ENCODE data around the gene AMPD3.

AMPD3 gene

GRCh38 chr11:10480760-10481159 lies 25.7 kb downstream of the AMPD3 start:
- H3K4me1 ChIP-seq (ENCODE audit: low read length): no peaks in the 10 kb centered on the region
- no peaks in the 10 kb centered on the region for H3K9me2 ChIP-seq (replicated peaks; ENCODE audit: insufficient read depth, low read length)
- no peaks in the 10 kb centered on the region; the same call in 1 of the 2 replicates for H3K79me2 ChIP-seq (ENCODE audit: low read length)
- no peaks in the 10 kb centered on the region for H4K20me1 ChIP-seq (ENCODE audit: insufficient read depth, low read length)
- H3K27ac ChIP-seq (ENCODE audit: low read length): no peak overlapping the region
- no peaks in the 10 kb centered on the region for H3K27me3 ChIP-seq (replicated peaks; ENCODE audit: insufficient read depth, low read length)
- no peak for DNase-seq
- no peak overlapping the region for H3K4me2 ChIP-seq (ENCODE audit: low read depth, low read length)
- no peak overlapping the region for H2AFZ ChIP-seq (ENCODE audit: low read length)
- H3K9me3 ChIP-seq (replicated peaks; ENCODE audit: insufficient read depth, low read length): no peaks in the 10 kb centered on the region
- no peak overlapping the region for H3K9ac ChIP-seq (ENCODE audit: low read length)
- H3K36me3 ChIP-seq (replicated peaks; ENCODE audit: insufficient read depth, low read length): no peaks in the 10 kb centered on the region
- TF ChIP-seq, protein P1, sequence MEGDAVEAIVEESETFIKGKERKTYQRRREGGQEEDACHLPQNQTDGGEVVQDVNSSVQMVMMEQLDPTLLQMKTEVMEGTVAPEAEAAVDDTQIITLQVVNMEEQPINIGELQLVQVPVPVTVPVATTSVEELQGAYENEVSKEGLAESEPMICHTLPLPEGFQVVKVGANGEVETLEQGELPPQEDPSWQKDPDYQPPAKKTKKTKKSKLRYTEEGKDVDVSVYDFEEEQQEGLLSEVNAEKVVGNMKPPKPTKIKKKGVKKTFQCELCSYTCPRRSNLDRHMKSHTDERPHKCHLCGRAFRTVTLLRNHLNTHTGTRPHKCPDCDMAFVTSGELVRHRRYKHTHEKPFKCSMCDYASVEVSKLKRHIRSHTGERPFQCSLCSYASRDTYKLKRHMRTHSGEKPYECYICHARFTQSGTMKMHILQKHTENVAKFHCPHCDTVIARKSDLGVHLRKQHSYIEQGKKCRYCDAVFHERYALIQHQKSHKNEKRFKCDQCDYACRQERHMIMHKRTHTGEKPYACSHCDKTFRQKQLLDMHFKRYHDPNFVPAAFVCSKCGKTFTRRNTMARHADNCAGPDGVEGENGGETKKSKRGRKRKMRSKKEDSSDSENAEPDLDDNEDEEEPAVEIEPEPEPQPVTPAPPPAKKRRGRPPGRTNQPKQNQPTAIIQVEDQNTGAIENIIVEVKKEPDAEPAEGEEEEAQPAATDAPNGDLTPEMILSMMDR (IDR thresholded peaks at IDR 0.05; ENCODE audit: low read length): no peak
- TF ChIP-seq EZH2 (optimal IDR thresholded peaks at IDR 0.05; ENCODE audit: low read depth, low read length) (no peak), EZH2phosphoT487 (IDR thresholded peaks at IDR 0.05; ENCODE audit: low read length) (no peak)
- H3F3A ChIP-seq (ENCODE audit: insufficient read depth, low read length): no peaks in the 10 kb centered on the region
- no peak overlapping the region for H3K4me3 ChIP-seq (ENCODE audit: low read length)

DNA sequence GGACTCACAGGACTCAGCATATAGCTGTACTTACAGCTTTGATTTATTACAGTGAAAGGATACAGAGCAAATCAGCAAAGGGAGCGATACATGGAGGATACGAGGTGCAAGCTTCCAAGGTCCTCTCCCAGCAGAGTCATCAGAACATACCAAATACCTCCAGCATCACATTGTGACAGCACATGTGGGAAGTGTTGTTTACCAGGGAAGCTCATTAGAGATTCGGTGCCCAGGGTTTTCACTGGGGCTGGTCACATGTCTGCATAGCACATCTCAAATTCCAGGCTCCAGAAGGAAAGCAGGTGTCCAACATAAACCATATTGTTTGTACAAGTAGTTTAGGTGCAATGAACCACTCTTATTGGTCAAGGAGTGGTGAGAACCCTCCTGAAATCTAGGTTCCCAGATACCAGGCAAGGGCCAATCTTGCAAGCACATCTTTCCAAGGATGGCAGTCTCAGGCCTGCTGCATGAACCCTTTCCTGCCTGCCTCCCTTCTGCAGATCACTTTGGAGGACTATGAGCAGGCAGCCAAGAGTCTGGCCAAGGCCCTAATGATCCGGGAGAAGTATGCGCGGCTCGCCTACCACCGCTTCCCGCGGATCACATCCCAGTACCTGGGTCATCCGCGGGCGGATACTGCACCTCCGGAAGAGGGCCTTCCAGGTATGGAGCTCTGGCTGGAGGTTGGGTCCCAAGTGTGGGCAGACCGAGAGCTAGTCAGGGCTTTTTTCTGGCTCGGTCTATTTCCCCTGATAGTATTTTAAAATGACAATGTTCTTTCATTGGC lies 26.7 kb downstream of the AMPD3 start:
- Histone ChIP-seq H3K4me1 (ENCODE audit: low read length) (no peaks in the 10 kb centered on the region), H3K27me3 (replicated peaks; ENCODE audit: insufficient read depth, low read length) (no peaks in the 10 kb centered on the region), H2AFZ (ENCODE audit: low read length) (no peak overlapping the region), H3K79me2 (ENCODE audit: low read length) (no peaks in the 10 kb centered on the region), H3K9me3 (replicated peaks; ENCODE audit: insufficient read depth, low read length) (no peaks in the 10 kb centered on the region), H3K36me3 (replicated peaks; ENCODE audit: insufficient read depth, low read length) (no peaks in the 10 kb centered on the region), H3K9me2 (replicated peaks; ENCODE audit: insufficient read depth, low read length) (no peaks in the 10 kb centered on the region), H3K4me2 (ENCODE audit: low read depth, low read length) (no peak overlapping the region), H3F3A (ENCODE audit: insufficient read depth, low read length) (no peaks in the 10 kb centered on the region), H3K27ac (ENCODE audit: low read length) (no peak overlapping the region), H4K20me1 (ENCODE audit: insufficient read depth, low read length) (no peaks in the 10 kb centered on the region), H3K4me3 (ENCODE audit: low read length) (no peak overlapping the region), H3K9ac (ENCODE audit: low read length) (no peak overlapping the region)
- TF ChIP-seq, protein P1 (IDR thresholded peaks at IDR 0.05; ENCODE audit: low read length): no peak
- no peak for TF ChIP-seq EZH2 (optimal IDR thresholded peaks at IDR 0.05; ENCODE audit: low read depth, low read length)
- no peak for TF ChIP-seq EZH2phosphoT487 (IDR thresholded peaks at IDR 0.05; ENCODE audit: low read length)
- DNase-seq: no peak

DNA sequence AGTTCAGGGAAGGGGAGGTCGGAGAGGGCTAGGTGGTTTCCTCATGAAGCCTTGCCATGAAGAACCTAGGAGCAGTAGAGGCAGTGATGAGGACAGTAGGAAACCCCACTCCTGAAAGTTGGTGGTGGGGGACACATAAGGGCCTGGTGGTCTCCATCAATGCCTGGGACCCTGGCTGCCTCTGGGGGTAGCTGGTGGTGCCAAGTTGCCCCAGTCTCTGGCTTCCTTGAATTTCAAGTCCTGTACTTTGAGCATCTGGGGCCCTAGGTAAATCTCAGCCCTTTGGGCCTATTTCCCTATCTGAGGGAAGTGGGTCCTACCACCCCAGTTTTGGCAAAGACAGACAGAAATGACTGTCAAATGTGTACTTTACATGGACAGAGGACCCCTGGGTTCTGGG lies 28.1 kb downstream of the AMPD3 start:
- DNase-seq: no peak
- no peaks in the 10 kb centered on the region for H3K27me3 ChIP-seq (replicated peaks; ENCODE audit: insufficient read depth, low read length)
- H3K4me2 ChIP-seq (ENCODE audit: low read depth, low read length): no peak overlapping the region
- H3K4me3 ChIP-seq (ENCODE audit: low read length): no peak overlapping the region
- H3K27ac ChIP-seq (ENCODE audit: low read length): no peak overlapping the region
- peaks cover 4% of the 10 kb centered on the region for H3K4me1 ChIP-seq (ENCODE audit: low read length)
- H3K36me3 ChIP-seq (replicated peaks; ENCODE audit: insufficient read depth, low read length): no peaks in the 10 kb centered on the region
- TF ChIP-seq EZH2 (optimal IDR thresholded peaks at IDR 0.05; ENCODE audit: low read depth, low read length) (no peak), EZH2phosphoT487 (IDR thresholded peaks at IDR 0.05; ENCODE audit: low read length) (no peak)
- TF ChIP-seq, protein P1 (IDR thresholded peaks at IDR 0.05; ENCODE audit: low read length): no peak
- H3K9me3 ChIP-seq (replicated peaks; ENCODE audit: insufficient read depth, low read length): no peaks in the 10 kb centered on the region
- no peaks in the 10 kb centered on the region for H3K9me2 ChIP-seq (replicated peaks; ENCODE audit: insufficient read depth, low read length)
- H4K20me1 ChIP-seq (ENCODE audit: insufficient read depth, low read length): no peaks in the 10 kb centered on the region
- no peak overlapping the region for H2AFZ ChIP-seq (ENCODE audit: low read length)
- H3K9ac ChIP-seq (ENCODE audit: low read length): no peak overlapping the region
- H3F3A ChIP-seq (ENCODE audit: insufficient read depth, low read length): no peaks in the 10 kb centered on the region
- H3K79me2 ChIP-seq (ENCODE audit: low read length): no peaks in the 10 kb centered on the region

Measured in MM.1S (cell line).